Smooth muscle cell (in vitro differentiated cells): ENCODE results near the gene THBS3. TPM values are rescaled to one million over a fixed set of nuclear protein-coding genes. Genes with fewer than 3 reads are reported as not detected.
"Not testable (repeated sequence)": the region's sequence is repeated elsewhere in the genome, so short reads cannot be mapped to it uniquely, and the experiment has no call there.

Experiments
- DNase-seq: peaks from one replicate; lab custom pipeline; 2025; ENCODE audit not compliant: unreplicated experiment; lab: John Stamatoyannopoulos, UW
- H2AFZ ChIP-seq: fragments of 200-600 bp; sonication (generic); 2 replicates; pipeline ENCODE4 v1.6.0; 2016; ENCODE audit warnings: antibody characterized with exemption, low read depth, mild to moderate bottlenecking
- H3F3A ChIP-seq: fragments of 200-600 bp; sonication (generic); 2 replicates; pipeline ENCODE4 v1.6.0; 2017; ENCODE audit warnings: antibody characterized with exemption, low read depth
- H3K27ac ChIP-seq: fragments of 200-600 bp; sonication (generic); 2 replicates; pipeline ENCODE4 v1.5.1; 2016; ENCODE audit warnings: low read depth, mild to moderate bottlenecking
- H3K27me3 ChIP-seq: fragments of 200-600 bp; sonication (generic); 2 replicates; pipeline ENCODE4 v1.6.1; 2016; ENCODE audit warnings: low read depth, mild to moderate bottlenecking
- H3K36me3 ChIP-seq: fragments of 200-600 bp; sonication (generic); 2 replicates; pipeline ENCODE4 v1.5.1; 2016; ENCODE audit warnings: low read depth
- H3K4me1 ChIP-seq: fragments of 200-600 bp; sonication (generic); 2 replicates; pipeline ENCODE4 v1.5.1; 2016; ENCODE audit warnings: low read depth
- H3K4me2 ChIP-seq: fragments of 200-600 bp; sonication (generic); 2 replicates; pipeline ENCODE4 v1.6.0; 2016; ENCODE audit warnings: mild to moderate bottlenecking
- H3K4me3 ChIP-seq: fragments of 200-600 bp; sonication (generic); 2 replicates; pipeline ENCODE4 v1.5.1; 2016; ENCODE audit warnings: mild to moderate bottlenecking
- H3K79me2 ChIP-seq: fragments of 200-600 bp; sonication (generic); 2 replicates; pipeline ENCODE4 v1.6.0; 2016; ENCODE audit warnings: low read depth, mild to moderate bottlenecking
- H3K9ac ChIP-seq: fragments of 200-600 bp; sonication (generic); 2 replicates; pipeline ENCODE4 v1.6.0; 2016; ENCODE audit warnings: low read depth
- H3K9me3 ChIP-seq: fragments of 200-600 bp; sonication (generic); replicated peaks from 2 replicates; pipeline ENCODE4 v1.5.1; 2016; ENCODE audit warnings: low read depth
- H4K20me1 ChIP-seq: fragments of 200-600 bp; sonication (generic); 2 replicates; pipeline ENCODE4 v1.6.0; 2016; ENCODE audit warnings: low read depth
- WGBS: methylation state at CpG from one replicate; pipeline ENCODE4 v1.1.7; 2016; ENCODE audit warnings: low lambda C conversion rate; 5-methylcytosine and 5-hydroxymethylcytosine counted together
- polyA plus RNA-seq: library from polyadenylated mRNA; unstranded; fragments of >200 nt; fragmentation: Nextera tagmentation; extraction: Ambion mirVana; gene quantifications from 2 replicates; pipeline ENCODE4 v1.2.1, GENCODE V29; 2016
- total RNA-seq: library from RNA; depleted of rRNA; stranded (reverse); fragments of >200 nt; gene quantifications from 2 replicates; pipeline ENCODE4 v1.2.3, GENCODE V29; 2014
- TF ChIP-seq, protein P1 (sequence below): fragments of 200-600 bp; sonication (generic); IDR thresholded peaks from 2 replicates; pipeline ENCODE4 v1.5.1; 2017; ENCODE audit warnings: borderline replicate concordance, mild to moderate bottlenecking, antibody characterized with exemption; ENCODE audit not compliant: insufficient read depth, poor library complexity, severe bottlenecking

Gene THBS3
- total and polyA plus RNA-seq, 2 experiments from 2014 or later: 20.1 to 28.5 TPM

DNA sequence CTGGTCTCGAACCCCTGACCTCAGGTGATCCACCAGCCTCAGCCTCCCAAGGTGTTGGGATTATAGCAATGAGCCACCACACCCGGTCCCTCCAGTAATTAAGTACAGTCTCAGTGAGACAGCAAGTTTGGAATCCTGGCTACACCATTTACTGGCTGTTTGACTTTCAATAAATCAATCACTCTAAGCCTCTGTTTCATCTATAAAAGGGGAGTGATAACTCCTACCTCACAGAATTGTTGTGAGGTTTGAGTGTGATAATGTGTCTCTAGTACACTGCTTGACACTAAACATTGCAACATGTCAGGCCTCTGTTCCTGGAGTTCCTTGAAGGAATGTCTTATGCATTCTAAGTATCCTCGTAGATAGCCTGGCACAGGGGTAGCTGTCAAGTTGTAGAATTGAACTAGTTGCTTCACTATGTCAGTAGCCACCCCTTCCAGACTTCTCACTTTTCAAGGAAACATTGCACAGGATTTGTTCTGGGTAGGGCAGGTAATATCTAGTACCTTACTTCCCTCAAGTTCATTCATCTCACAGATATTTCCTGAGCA, 35.2 kb upstream of the THBS3 start:
- Histone ChIP-seq H3K79me2 (no peaks in the 10 kb centered on the region), H3K4me2 (peak overlapping the region; percentile 87), H3K36me3 (no peaks in the 10 kb centered on the region), H3K4me3 (peak overlapping the region; percentile 59), H3F3A (peaks cover 12% of the 10 kb centered on the region), H3K9me3 (no peaks in the 10 kb centered on the region), H3K27ac (no peak overlapping the region), H4K20me1 (no peaks in the 10 kb centered on the region), H2AFZ (no peak overlapping the region), H3K9ac (no peak overlapping the region), H3K4me1 (no peaks in the 10 kb centered on the region), H3K27me3 (no peaks in the 10 kb centered on the region)
- 39% methylated on average over 3 of the region's 3 CpGs for WGBS
- DNase-seq: no peak
- TF ChIP-seq, protein P1, sequence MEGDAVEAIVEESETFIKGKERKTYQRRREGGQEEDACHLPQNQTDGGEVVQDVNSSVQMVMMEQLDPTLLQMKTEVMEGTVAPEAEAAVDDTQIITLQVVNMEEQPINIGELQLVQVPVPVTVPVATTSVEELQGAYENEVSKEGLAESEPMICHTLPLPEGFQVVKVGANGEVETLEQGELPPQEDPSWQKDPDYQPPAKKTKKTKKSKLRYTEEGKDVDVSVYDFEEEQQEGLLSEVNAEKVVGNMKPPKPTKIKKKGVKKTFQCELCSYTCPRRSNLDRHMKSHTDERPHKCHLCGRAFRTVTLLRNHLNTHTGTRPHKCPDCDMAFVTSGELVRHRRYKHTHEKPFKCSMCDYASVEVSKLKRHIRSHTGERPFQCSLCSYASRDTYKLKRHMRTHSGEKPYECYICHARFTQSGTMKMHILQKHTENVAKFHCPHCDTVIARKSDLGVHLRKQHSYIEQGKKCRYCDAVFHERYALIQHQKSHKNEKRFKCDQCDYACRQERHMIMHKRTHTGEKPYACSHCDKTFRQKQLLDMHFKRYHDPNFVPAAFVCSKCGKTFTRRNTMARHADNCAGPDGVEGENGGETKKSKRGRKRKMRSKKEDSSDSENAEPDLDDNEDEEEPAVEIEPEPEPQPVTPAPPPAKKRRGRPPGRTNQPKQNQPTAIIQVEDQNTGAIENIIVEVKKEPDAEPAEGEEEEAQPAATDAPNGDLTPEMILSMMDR: no peak

DNA sequence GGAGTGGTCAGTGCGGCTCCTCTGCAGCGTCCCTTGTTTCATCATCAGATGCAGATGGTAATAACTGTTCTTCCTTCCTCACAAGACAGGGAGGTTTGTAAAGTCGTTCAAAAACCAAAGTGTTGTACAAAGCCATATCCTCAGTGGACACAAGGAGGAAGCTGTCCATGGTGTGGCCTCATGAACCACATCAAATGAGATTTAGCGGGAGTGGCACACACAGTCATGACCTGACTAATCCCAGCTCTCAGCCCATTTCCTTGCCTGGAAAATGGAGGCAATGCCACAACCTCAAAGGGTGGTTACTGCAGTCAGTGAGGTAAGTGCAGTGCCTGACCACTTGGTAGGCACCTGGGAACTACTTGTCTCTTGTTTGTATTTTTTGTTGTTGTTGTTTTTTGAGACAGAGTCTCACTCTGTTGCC, 34.2 kb upstream of the THBS3 start:
- no peak overlapping the region for H3K9ac ChIP-seq
- no peak overlapping the region for H3K4me2 ChIP-seq
- TF ChIP-seq, protein P1: no peak
- H3K79me2 ChIP-seq: no peaks in the 10 kb centered on the region
- no peak overlapping the region for H3K27ac ChIP-seq
- no peaks in the 10 kb centered on the region for H3K4me1 ChIP-seq
- H3K27me3 ChIP-seq: no peaks in the 10 kb centered on the region
- H4K20me1 ChIP-seq: no peaks in the 10 kb centered on the region
- peaks cover 12% of the 10 kb centered on the region for H3F3A ChIP-seq
- H2AFZ ChIP-seq: no peak overlapping the region
- no peak for DNase-seq
- no peaks in the 10 kb centered on the region for H3K9me3 ChIP-seq
- no peaks in the 10 kb centered on the region for H3K36me3 ChIP-seq
- WGBS: 84% methylated on average over 4 of the region's 4 CpGs
- H3K4me3 ChIP-seq: no peak overlapping the region

DNA sequence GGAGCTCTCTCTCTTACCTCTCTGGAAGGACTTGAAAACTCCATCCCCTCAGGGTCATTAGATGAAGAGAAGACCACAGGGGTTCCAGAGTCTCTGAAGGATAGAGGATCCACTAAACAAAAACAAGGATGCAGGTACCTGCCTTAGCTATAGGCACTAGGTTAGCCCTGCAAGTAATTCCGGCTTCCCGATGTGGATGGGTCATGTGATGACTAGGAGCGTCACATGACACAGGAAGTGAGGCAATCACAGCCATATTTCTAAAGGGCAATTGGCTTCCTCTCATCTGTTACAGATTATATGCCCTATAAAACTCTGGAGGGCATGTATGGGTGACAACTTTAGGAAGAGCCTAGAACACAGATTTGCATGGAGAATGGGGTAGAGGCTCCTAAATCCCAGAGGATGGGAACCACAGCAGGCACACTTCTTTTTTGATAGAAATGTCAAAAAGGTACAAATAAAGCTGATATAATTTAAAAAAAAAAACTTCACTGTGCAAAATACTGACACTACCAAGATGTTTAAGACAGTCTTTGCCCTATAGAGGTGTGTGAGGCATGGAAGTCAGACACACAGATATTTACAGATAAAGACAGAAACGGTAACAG, 33.5 kb upstream of the THBS3 start:
- H3K4me3 ChIP-seq: peak overlapping the region; percentile 46
- peaks cover 12% of the 10 kb centered on the region for H3F3A ChIP-seq
- H3K9ac ChIP-seq: no peak overlapping the region
- no peaks in the 10 kb centered on the region for H3K36me3 ChIP-seq
- no peaks in the 10 kb centered on the region for H4K20me1 ChIP-seq
- TF ChIP-seq, protein P1: no peak
- H3K27ac ChIP-seq: peak overlapping the region; percentile 7
- 23% methylated on average over 4 of the region's 4 CpGs for WGBS
- no peak for DNase-seq
- no peaks in the 10 kb centered on the region for H3K9me3 ChIP-seq
- H3K4me1 ChIP-seq: no peaks in the 10 kb centered on the region
- no peaks in the 10 kb centered on the region for H3K79me2 ChIP-seq
- H3K27me3 ChIP-seq: no peaks in the 10 kb centered on the region
- H3K4me2 ChIP-seq: peak overlapping the region; percentile 81
- H2AFZ ChIP-seq: no peak overlapping the region

GRCh38 chr1:155236451-155236850, 28.8 kb upstream of the THBS3 start:
- Histone ChIP-seq H3K79me2 (no peaks in the 10 kb centered on the region), H3K9ac (no peak overlapping the region), H3K4me3 (no peak overlapping the region), H3K4me2 (no peak overlapping the region), H4K20me1 (no peaks in the 10 kb centered on the region), H3K9me3 (no peaks in the 10 kb centered on the region), H3K27ac (no peak overlapping the region), H2AFZ (no peak overlapping the region), H3K36me3 (no peaks in the 10 kb centered on the region), H3K27me3 (no peaks in the 10 kb centered on the region), H3K4me1 (no peaks in the 10 kb centered on the region), H3F3A (no peaks in the 10 kb centered on the region)
- WGBS: 89% methylated on average over 5 of the region's 5 CpGs
- DNase-seq: no peak
- TF ChIP-seq, protein P1: no peak

DNA sequence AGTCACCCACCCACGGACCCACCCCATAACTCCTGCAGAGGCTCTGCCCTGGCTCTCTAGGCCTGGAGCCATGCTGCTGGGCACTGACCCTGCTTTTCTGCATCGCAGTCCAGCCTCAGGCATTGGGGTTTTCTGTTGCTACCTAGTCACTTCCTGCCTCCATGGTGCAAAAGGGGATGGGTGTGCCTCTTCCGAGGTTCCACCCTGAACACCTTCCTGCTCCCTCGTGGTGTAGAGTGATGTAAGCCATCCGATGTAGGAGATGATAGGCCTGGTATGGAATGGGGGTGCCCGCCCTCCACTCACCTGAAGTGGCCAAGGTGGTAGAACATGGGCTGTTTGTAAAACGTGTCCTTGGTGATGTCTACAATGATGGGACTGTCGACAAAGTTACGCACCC, 27.7 kb upstream of the THBS3 start:
- not testable (repeated sequence) for H3K4me1 ChIP-seq, H3K9me3 ChIP-seq, H4K20me1 ChIP-seq, H3K36me3 ChIP-seq, H3K27ac ChIP-seq, H3F3A ChIP-seq, H3K79me2 ChIP-seq, H3K27me3 ChIP-seq, H3K9ac ChIP-seq, DNase-seq, H2AFZ ChIP-seq, H3K4me3 ChIP-seq, H3K4me2 ChIP-seq
- WGBS: 90% methylated on average over 8 of the region's 9 CpGs
